OCI-LY3 (cell line): ENCODE measurements around the gene CWC27.

Experiments used
- CTCF ChIP-seq: fragments of 200-600, 300-600 bp; sonication (generic); IDR thresholded peaks from 2 replicates; pipeline ENCODE4 v1.5.1; 2014; ENCODE audit warnings: antibody characterized with exemption, low read length, low read depth
- EZH2phosphoT487 ChIP-seq: fragments of 200-600 bp; shearing (Covaris generic); IDR thresholded peaks from 2 replicates; pipeline ENCODE4 v1.6.1; 2018; ENCODE audit warnings: antibody characterized with exemption, mixed run types, low read depth

GRCh38 chr5:64969578-64969977, 200.8 kb downstream of the CWC27 start:
- TF ChIP-seq CTCF (no peak), EZH2phosphoT487 (no peak)
